Central memory CD8-positive, alpha-beta T cell (primary cell): ENCODE results near the gene DZIP1.

Source experiments
- ATAC-seq: fragments of 150-1000 bp; cut with Tn5 transposase; replicated peaks from 2 replicates; pipeline ENCODE4 v1.10.0; 2022; ENCODE audit warnings: mild to moderate bottlenecking, moderate FRiP score, moderate number of reproducible peaks; ENCODE audit not compliant: poor library complexity, severe bottlenecking; ENCODE audit errors: extremely low read depth
- DNase-seq, 2 donors: peaks; one replicate each; pipeline ENCODE4 v3.0.0; 2021; ENCODE audit warnings: low spot score in 2 of 2
- H3K27ac Mint-ChIP-seq: one replicate; pipeline ENCODE4 v1.8.0; 2022; ENCODE audit warnings: low read depth, mild to moderate bottlenecking, moderate library complexity, mixed read lengths
- H3K27me3 Mint-ChIP-seq: one replicate; pipeline ENCODE4 v1.8.0; 2022; ENCODE audit warnings: mixed read lengths
- H3K36me3 Mint-ChIP-seq: one replicate; pipeline ENCODE4 v1.8.0; 2022; ENCODE audit warnings: mild to moderate bottlenecking, moderate library complexity, mixed read lengths; ENCODE audit not compliant: insufficient read depth
- H3K4me1 Mint-ChIP-seq: one replicate; pipeline ENCODE4 v1.8.0; 2022; ENCODE audit warnings: mixed read lengths
- H3K4me3 Mint-ChIP-seq: one replicate; pipeline ENCODE4 v1.8.0; 2022; ENCODE audit warnings: mild to moderate bottlenecking, moderate library complexity, mixed read lengths
- H3K9me3 Mint-ChIP-seq: one replicate; pipeline ENCODE4 v1.8.0; 2022; ENCODE audit warnings: mixed read lengths

The DZIP1 gene

DNA sequence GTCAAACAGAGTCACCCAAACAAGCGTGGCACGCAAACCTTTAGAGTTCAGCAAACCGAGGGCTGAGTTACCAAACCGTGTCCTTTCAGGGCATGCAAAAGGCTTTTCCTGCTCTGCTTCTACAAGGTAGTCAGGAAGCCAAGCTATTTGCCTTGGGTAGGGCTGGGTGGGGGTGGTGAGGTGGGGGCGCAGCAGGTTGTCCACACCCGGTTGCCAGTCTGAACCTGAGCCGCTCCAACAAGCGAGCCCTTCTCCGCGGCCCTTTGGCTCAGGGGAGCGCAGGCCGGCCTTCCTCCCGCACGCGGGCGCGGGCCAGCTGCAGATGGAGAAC, 92.3 kb downstream of the DZIP1 start:
- Mint-ChIP-seq H3K9me3 (no peaks in the 10 kb centered on the region), H3K4me1 (no peaks in the 10 kb centered on the region), H3K27ac (no peak overlapping the region), H3K4me3 (no peak overlapping the region), H3K36me3 (no peaks in the 10 kb centered on the region), H3K27me3 (peaks cover 80% of the 10 kb centered on the region)
- ATAC-seq: no peak
- no peak for DNase-seq

DNA sequence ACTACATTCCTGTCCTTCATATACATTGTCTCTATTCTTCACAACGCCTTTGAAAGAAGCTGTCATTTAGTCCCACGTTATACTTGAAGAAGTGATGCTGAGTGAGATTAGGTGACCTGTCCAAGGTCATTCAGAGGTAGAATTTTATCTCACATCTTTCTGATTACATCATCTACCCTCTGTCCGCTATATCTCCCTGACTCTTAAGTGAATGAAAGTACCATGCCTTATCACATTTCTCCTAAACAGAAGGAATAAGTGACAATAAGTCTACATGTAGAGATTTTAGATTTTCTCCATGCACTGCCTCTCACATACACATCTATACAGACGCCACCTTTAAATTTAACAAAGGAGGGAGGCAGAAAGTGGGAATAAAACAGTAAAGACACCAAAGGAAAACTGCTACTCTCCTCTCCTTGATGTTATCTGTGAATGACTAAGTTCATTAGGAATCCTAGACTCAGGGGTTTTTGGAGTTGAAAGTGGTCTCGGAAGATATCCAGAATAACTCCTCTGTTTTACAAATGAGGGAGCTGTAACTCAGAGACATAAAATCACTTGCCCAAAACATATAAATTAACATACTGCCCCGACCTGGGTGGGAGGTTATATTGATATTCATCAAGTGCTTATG, 96.9 kb downstream of the DZIP1 start:
- Mint-ChIP-seq H3K4me3 (no peak overlapping the region), H3K4me1 (no peaks in the 10 kb centered on the region), H3K27me3 (peaks cover 46% of the 10 kb centered on the region), H3K27ac (no peak overlapping the region), H3K36me3 (no peaks in the 10 kb centered on the region), H3K9me3 (no peaks in the 10 kb centered on the region)
- no peak for DNase-seq
- no peak for ATAC-seq

DNA sequence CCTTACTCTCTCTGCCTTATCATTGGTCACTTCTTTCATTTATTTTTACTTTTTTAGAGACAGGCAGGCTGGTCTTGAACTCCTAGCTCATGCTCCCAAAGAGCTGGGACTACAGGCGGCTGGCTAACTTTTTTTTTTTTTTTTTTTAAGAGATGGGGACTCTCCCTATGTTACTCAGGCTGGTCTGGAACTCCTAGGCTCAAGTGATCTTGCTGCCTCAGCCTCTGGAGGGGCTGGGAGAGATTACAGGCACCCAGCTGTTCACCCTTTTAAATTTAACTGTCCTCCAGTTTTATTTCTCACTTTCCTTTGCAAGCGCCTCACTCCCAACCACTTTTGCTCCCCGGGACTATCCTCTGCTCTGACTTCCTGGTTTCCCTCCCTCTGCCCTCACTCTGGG, 97.6 kb downstream of the DZIP1 start:
- Mint-ChIP-seq H3K27me3 (peaks cover 46% of the 10 kb centered on the region), H3K4me3 (no peak overlapping the region), H3K4me1 (no peaks in the 10 kb centered on the region), H3K36me3 (no peaks in the 10 kb centered on the region), H3K27ac (no peak overlapping the region), H3K9me3 (no peaks in the 10 kb centered on the region)
- DNase-seq (no peak), ATAC-seq (no peak)

DNA sequence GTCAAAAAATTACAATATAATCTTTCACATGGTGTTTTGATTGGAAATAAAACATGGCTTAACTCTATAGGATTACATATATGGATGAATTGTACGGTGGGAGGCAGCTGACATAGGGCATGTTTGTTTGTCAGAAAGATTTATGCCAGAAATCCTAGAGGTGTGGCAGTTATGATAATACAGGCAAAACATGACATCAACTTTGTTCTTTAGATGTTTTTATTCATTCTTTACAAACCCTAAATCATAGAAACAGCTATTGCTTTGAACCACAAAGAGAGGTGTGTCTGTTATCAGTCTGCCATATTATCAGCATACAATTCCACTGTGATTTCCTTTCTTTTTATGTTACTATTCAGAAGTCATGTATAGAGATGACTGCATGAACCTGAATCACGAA, 100.2 kb downstream of the DZIP1 start:
- H3K36me3 Mint-ChIP-seq: no peaks in the 10 kb centered on the region
- DNase-seq: no peak
- H3K4me1 Mint-ChIP-seq: no peaks in the 10 kb centered on the region
- H3K4me3 Mint-ChIP-seq: no peak overlapping the region
- no peak overlapping the region for H3K27ac Mint-ChIP-seq
- no peaks in the 10 kb centered on the region for H3K9me3 Mint-ChIP-seq
- ATAC-seq: no peak
- peaks cover 33% of the 10 kb centered on the region for H3K27me3 Mint-ChIP-seq

DNA sequence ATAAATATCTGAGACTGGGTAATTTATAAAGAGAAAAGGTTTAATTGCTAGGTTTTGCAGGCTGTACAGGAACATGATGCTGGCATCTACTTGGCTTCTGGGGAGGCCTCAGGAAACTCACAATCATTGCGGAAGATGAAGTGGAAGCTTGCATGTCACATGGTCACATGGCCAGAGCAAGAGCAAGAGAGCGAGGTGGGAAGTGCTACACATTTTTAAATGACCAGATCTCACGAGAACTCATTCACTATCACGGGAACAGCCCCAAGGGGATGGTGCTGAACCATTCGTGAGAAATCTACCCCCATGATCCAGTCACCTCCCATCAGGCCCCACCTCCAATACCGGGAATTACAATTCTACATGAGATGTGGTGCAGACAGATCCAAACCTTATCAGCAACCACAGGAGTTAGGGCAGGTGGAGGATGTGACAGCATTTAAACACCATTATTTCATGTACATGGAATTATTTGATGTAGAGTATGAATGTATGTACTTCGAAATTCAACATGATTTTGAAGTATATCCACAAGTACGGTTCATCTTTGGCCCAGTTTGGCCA, 102.5 kb downstream of the DZIP1 start:
- Mint-ChIP-seq H3K36me3 (no peaks in the 10 kb centered on the region), H3K4me3 (no peak overlapping the region), H3K27ac (no peak overlapping the region), H3K9me3 (no peaks in the 10 kb centered on the region), H3K27me3 (peaks cover 24% of the 10 kb centered on the region), H3K4me1 (no peaks in the 10 kb centered on the region)
- ATAC-seq (no peak), DNase-seq (no peak)

DNA sequence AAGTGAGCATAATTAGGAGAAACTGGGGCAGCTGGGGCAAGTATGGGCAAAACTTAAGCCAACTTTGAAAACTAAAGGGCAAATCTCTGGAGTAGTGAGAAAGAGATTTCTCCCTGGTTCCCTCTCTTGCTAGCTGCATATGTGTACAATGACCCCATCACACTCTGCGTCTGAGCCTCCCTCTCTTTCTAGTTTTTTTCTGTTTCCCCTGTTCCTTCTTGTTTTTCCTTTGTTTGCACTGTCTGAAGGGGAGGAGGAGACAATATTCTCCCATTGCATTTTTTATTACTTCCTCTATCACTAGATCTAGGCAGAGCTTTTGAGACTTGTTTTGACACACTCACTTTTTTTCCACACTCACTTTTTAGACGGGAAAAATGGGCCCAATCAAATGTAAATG, 103.2 kb downstream of the DZIP1 start:
- ATAC-seq (no peak), DNase-seq (no peak)
- Mint-ChIP-seq H3K27ac (no peak overlapping the region), H3K4me1 (no peaks in the 10 kb centered on the region), H3K9me3 (no peaks in the 10 kb centered on the region), H3K4me3 (no peak overlapping the region), H3K27me3 (peaks cover 24% of the 10 kb centered on the region), H3K36me3 (no peaks in the 10 kb centered on the region)

DNA sequence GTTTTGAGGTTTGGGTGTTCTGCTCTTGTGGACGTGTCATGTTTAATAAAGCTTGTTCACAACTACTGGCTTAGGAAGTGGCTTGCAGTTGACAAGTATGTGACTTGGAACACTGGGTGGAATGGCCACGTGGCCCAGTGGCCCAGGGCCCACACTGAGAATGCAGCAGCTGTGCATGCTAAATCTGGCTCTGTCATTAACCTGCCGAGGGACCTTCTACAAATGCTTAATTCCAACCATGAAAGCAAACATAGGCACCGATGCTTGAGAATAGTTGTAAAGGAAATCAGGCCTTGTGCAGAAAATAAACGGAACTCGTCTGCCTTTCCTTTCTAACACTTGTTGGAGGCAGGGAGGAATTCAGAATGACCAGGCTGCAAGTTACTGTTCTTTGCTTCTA, 103.6 kb downstream of the DZIP1 start:
- ATAC-seq: no peak
- DNase-seq: no peak
- no peak overlapping the region for H3K4me3 Mint-ChIP-seq
- no peaks in the 10 kb centered on the region for H3K4me1 Mint-ChIP-seq
- H3K36me3 Mint-ChIP-seq: no peaks in the 10 kb centered on the region
- no peaks in the 10 kb centered on the region for H3K9me3 Mint-ChIP-seq
- H3K27me3 Mint-ChIP-seq: peaks cover 27% of the 10 kb centered on the region
- no peak overlapping the region for H3K27ac Mint-ChIP-seq

DNA sequence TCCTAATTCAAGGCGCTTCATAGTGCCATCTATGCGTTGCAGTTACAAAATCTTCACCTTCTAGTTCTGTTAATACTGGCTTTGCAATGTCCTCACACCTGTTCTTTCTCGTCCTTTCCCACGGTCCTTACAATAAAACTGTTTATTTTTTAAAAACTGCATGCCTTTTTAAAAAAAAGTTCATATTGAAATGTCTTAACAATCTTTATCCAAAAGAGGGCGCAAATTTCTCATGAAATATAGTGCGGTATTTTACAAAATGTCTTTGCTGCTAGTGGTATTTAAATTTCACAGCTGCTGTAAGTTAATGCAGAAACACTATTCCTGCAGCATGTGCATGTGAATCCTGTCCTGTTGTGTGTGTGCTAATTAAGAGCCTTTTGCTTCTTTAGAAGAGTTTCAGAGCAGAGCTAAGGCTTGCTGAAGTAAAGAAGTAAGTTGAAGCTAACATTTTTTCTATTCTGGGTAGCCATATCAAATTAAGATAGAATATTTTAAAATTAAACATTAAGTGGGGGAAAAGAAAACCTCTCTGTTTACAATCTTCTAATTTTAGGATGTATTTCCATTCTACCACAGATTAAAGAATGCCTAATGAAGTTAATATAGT, 107.8 kb downstream of the DZIP1 start:
- Mint-ChIP-seq H3K27ac (no peak overlapping the region), H3K36me3 (no peaks in the 10 kb centered on the region), H3K4me1 (no peaks in the 10 kb centered on the region), H3K4me3 (no peak overlapping the region), H3K9me3 (no peaks in the 10 kb centered on the region), H3K27me3 (peaks cover 58% of the 10 kb centered on the region)
- DNase-seq (no peak), ATAC-seq (no peak)

DNA sequence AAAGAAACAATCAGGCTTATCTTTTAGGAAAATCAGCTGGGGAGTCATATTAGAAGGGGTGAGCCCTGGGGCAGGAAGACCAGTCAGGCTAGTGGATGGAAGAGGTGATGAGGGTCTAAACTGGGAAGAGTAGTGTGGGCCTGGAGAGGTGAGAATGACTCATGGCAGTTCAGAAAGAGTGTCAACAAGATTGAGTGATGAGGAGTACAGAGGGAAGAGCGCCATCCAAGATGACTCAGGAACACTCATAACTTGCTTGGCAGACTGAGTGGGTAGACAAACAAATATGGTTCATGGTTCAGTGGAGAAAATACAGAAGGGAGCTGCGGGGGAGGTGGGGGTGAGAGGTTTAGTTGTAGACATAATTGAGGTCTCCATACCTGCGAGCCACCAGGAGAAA, 109.3 kb downstream of the DZIP1 start:
- no peaks in the 10 kb centered on the region for H3K4me1 Mint-ChIP-seq
- ATAC-seq: no peak
- no peaks in the 10 kb centered on the region for H3K36me3 Mint-ChIP-seq
- H3K27ac Mint-ChIP-seq: no peak overlapping the region
- H3K4me3 Mint-ChIP-seq: no peak overlapping the region
- DNase-seq: no peak
- H3K9me3 Mint-ChIP-seq: no peaks in the 10 kb centered on the region
- H3K27me3 Mint-ChIP-seq: peaks cover 52% of the 10 kb centered on the region

DNA sequence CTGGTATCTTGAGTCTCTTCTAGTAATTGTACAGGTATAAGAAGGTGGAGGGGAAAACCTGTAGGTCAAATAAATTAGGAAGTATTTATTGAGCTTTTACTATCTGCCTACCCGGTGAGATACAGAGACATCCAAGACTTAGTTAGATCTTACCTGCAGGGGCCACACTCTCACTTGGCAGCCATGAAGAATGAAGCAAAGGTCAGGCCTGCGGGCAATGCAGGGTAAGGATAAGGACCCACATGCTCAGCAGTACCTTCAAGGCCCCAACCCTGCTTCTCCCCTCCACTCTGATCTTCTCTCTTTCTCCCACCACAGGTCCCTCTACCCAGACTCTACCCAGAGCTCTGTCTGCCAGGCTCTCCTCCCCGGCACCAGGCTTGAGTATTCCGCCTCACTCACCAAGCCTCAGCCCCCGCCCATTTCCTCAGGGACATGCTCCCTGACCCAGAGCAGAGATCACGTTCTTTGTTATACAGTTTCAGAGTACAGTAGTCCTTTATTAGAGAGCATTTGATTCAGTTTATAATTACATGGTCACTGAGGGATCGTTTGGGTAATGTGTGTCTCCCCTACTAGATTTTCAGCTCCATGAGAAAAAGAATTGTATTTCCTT, 110.9 kb downstream of the DZIP1 start:
- Mint-ChIP-seq H3K9me3 (no peaks in the 10 kb centered on the region), H3K36me3 (no peaks in the 10 kb centered on the region), H3K4me3 (no peak overlapping the region), H3K27me3 (peaks cover 56% of the 10 kb centered on the region), H3K27ac (no peak overlapping the region), H3K4me1 (no peaks in the 10 kb centered on the region)
- ATAC-seq: no peak
- no peak for DNase-seq

DNA sequence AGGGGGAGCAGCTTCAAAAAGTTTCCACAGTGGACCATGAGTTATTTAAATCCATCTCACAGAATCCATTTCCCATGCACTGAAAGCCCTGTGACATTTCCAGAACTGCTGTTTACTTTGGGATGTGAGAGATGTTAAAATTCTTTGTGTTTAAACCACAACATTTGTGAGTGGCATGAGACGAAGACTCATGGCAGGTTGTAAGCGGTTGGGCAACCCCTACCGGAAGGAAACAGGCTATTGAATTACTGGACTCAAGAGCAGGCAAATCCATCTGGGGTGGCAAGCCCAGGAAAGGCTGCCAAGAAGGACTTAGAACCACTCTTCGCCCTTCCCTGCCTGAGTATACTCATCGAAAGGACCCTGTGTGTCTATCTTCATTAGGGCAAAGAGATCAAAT, 114.3 kb downstream of the DZIP1 start:
- H3K4me1 Mint-ChIP-seq: no peaks in the 10 kb centered on the region
- H3K27ac Mint-ChIP-seq: no peak overlapping the region
- no peak overlapping the region for H3K4me3 Mint-ChIP-seq
- no peak for DNase-seq
- peaks cover 62% of the 10 kb centered on the region for H3K27me3 Mint-ChIP-seq
- H3K36me3 Mint-ChIP-seq: no peaks in the 10 kb centered on the region
- no peaks in the 10 kb centered on the region for H3K9me3 Mint-ChIP-seq
- ATAC-seq: no peak
